Immature natural killer cell (primary cell): ENCODE measurements around the gene TMEM202. TPM values are rescaled to one million over a fixed set of nuclear protein-coding genes. Genes with fewer than 3 reads are reported as not detected.

ENCODE experiments used
- DNase-seq, 3 donors: peaks; one replicate each; pipeline ENCODE4 v3.0.0; 2022; ENCODE audit warnings: mixed read lengths in 1 of 3
- H3K27ac Mint-ChIP-seq, 6 donors: one replicate each; pipeline ENCODE4 v1.8.0; 2020; ENCODE audit warnings: mixed read lengths in 6 of 6, mild to moderate bottlenecking in 5 of 6, inconsistent platforms in 4 of 6, moderate library complexity in 3 of 6
- H3K27me3 Mint-ChIP-seq, 3 donors: one replicate each; pipeline ENCODE4 v1.8.0; 2020 to 2021; ENCODE audit warnings: low read depth in 3 of 3, mild to moderate bottlenecking in 3 of 3, mixed read lengths in 3 of 3, moderate library complexity in 3 of 3, inconsistent platforms in 1 of 3
- H3K36me3 Mint-ChIP-seq, 3 donors: one replicate each; pipeline ENCODE4 v1.8.0; 2020; ENCODE audit warnings: mixed read lengths in 3 of 3, inconsistent platforms in 2 of 3, mild to moderate bottlenecking in 2 of 3
- H3K4me1 Mint-ChIP-seq, 2 donors: one replicate each; pipeline ENCODE4 v1.8.0; 2020; ENCODE audit warnings: inconsistent platforms in 2 of 2, mild to moderate bottlenecking in 2 of 2, mixed read lengths in 2 of 2, moderate library complexity in 1 of 2
- H3K4me3 Mint-ChIP-seq, 5 donors: one replicate each; pipeline ENCODE4 v1.8.0; 2020; ENCODE audit warnings: mild to moderate bottlenecking in 5 of 5, mixed read lengths in 5 of 5, inconsistent platforms in 3 of 5, moderate library complexity in 3 of 5
- H3K9me3 Mint-ChIP-seq, 6 donors: one replicate each; pipeline ENCODE4 v1.8.0; 2020; ENCODE audit warnings: mild to moderate bottlenecking in 6 of 6, mixed read lengths in 6 of 6, inconsistent platforms in 4 of 6, moderate library complexity in 3 of 6
- polyA plus RNA-seq, 3 donors: library from polyadenylated mRNA; unstranded; fragments of 300-500 nt; fragmentation: Illumina TruSeq; gene quantifications; one replicate each; pipeline ENCODE4 v1.2.3, GENCODE V29; 2021

Gene TMEM202
- not detected for polyA plus RNA-seq

GRCh38 chr15:72397796-72398588 lies at the start of gene TMEM202:
Gene TMEM202, plus strand, starts transcription at chr15:72398305. Its CDS starts 22 bp downstream, at chr15:72398327.
- Mint-ChIP-seq H3K27ac (no peak within 1 kb of the TSS), H3K27me3 (peaks cover 2 to 9% (median 8%) of the 10 kb centered on the region in 3 donors)

GRCh38 chr15:72353266-72353665 lies 44.8 kb upstream of the TMEM202 start:
- Mint-ChIP-seq H3K27ac (no peak overlapping the region), H3K4me1 (peaks cover 0 to 18% of the 10 kb centered on the region in 2 donors), H3K9me3 (no peaks in the 10 kb centered on the region), H3K4me3 (no peak overlapping the region), H3K27me3 (no peaks in the 10 kb centered on the region), H3K36me3 (peaks cover 10 to 40% (median 33%) of the 10 kb centered on the region in 3 donors)
- no peak for DNase-seq

More at GRCh38 chr15:72397796-72398588, at the start of gene TMEM202:
- DNase-seq, result no peak
- H3K9me3 Mint-ChIP-seq, result no peaks in the 10 kb centered on the region
- H3K36me3 Mint-ChIP-seq, result no peaks in the 10 kb centered on the region
- no peak within 1 kb of the TSS for H3K4me3 Mint-ChIP-seq
- H3K4me1 Mint-ChIP-seq, result no peaks in the 10 kb centered on the region

GRCh38 chr15:72354496-72354895 lies 43.6 kb upstream of the TMEM202 start:
- H3K27me3 Mint-ChIP-seq, result no peaks in the 10 kb centered on the region
- H3K27ac Mint-ChIP-seq, result no peak overlapping the region
- H3K36me3 Mint-ChIP-seq, result peaks cover 6 to 27% (median 21%) of the 10 kb centered on the region in 3 donors
- no peaks in the 10 kb centered on the region for H3K9me3 Mint-ChIP-seq
- no peak overlapping the region for H3K4me3 Mint-ChIP-seq
- peaks cover 0 to 30% of the 10 kb centered on the region in 2 donors for H3K4me1 Mint-ChIP-seq
- DNase-seq, result no peak

GRCh38 chr15:72358121-72358520 lies 40.0 kb upstream of the TMEM202 start:
- H3K27ac Mint-ChIP-seq, result peak overlapping the region in 3 of 6 donors; percentile 64 to 87 (median 81)
- no peak for DNase-seq
- peak overlapping the region; percentile 47 to 84 (median 76) for H3K4me3 Mint-ChIP-seq
- H3K4me1 Mint-ChIP-seq, result peaks cover 0 to 30% of the 10 kb centered on the region in 2 donors
- peaks cover 3 to 11% (median 8%) of the 10 kb centered on the region in 3 donors for H3K36me3 Mint-ChIP-seq
- H3K9me3 Mint-ChIP-seq, result no peaks in the 10 kb centered on the region
- no peaks in the 10 kb centered on the region for H3K27me3 Mint-ChIP-seq

- H3K4me1 Mint-ChIP-seq, result peaks cover 0 to 30% of the 10 kb centered on the region in 2 donors
- peak overlapping the region; percentile 47 to 84 (median 76) for H3K4me3 Mint-ChIP-seq
- no peaks in the 10 kb centered on the region for H3K9me3 Mint-ChIP-seq
- H3K27me3 Mint-ChIP-seq, result no peaks in the 10 kb centered on the region
- peaks cover 0 to 5% (median 2%) of the 10 kb centered on the region in 3 donors for H3K36me3 Mint-ChIP-seq
- H3K27ac Mint-ChIP-seq, result peak overlapping the region in 5 of 6 donors; percentile 81 to 90 (median 83)
- peak; percentile 42 to 52 (median 51) for DNase-seq
These were observed 39.4 kb upstream of the TMEM202 start for GRCh38 chr15:72358650-72359171.

- Mint-ChIP-seq H3K27ac (no peak overlapping the region), H3K27me3 (no peaks in the 10 kb centered on the region), H3K4me1 (peaks cover 11 to 39% of the 10 kb centered on the region in 2 donors), H3K36me3 (no peaks in the 10 kb centered on the region), H3K4me3 (no peak overlapping the region), H3K9me3 (no peaks in the 10 kb centered on the region)
- DNase-seq, result no peak
These were observed 36.9 kb upstream of the TMEM202 start for GRCh38 chr15:72361176-72361575.

- Mint-ChIP-seq H3K27me3 (no peaks in the 10 kb centered on the region), H3K27ac (peak overlapping the region; percentile 8 to 62 (median 32)), H3K4me1 (peaks cover 39 to 56% of the 10 kb centered on the region in 2 donors), H3K9me3 (no peaks in the 10 kb centered on the region), H3K36me3 (peaks cover 0 to 5% (median 3%) of the 10 kb centered on the region in 3 donors), H3K4me3 (peak overlapping the region in 3 of 5 donors; percentile 0 to 11 (median 6))
- DNase-seq, result peak; percentile 43 to 56 (median 46)
These were observed 32.3 kb upstream of the TMEM202 start for GRCh38 chr15:72365844-72366243.

- no peak for DNase-seq
- Mint-ChIP-seq H3K4me3 (no peak overlapping the region), H3K4me1 (peaks cover 52 to 75% of the 10 kb centered on the region in 2 donors), H3K27me3 (no peaks in the 10 kb centered on the region), H3K27ac (no peak overlapping the region), H3K9me3 (no peaks in the 10 kb centered on the region), H3K36me3 (peaks cover 0 to 6% (median 5%) of the 10 kb centered on the region in 3 donors)
These were observed 29.8 kb upstream of the TMEM202 start for GRCh38 chr15:72368325-72368724.

- H3K27ac Mint-ChIP-seq, result peak overlapping the region in 1 of 6 donors; percentile 46
- H3K27me3 Mint-ChIP-seq, result no peaks in the 10 kb centered on the region
- no peaks in the 10 kb centered on the region for H3K9me3 Mint-ChIP-seq
- no peak for DNase-seq
- H3K36me3 Mint-ChIP-seq, result peaks cover 0 to 6% (median 5%) of the 10 kb centered on the region in 3 donors
- no peak overlapping the region for H3K4me3 Mint-ChIP-seq
- peaks cover 57 to 81% of the 10 kb centered on the region in 2 donors for H3K4me1 Mint-ChIP-seq
These were observed 29.2 kb upstream of the TMEM202 start for GRCh38 chr15:72368899-72369298.

GRCh38 chr15:72369964-72370363 lies 28.1 kb upstream of the TMEM202 start:
- Mint-ChIP-seq H3K27ac (no peak overlapping the region), H3K4me3 (no peak overlapping the region), H3K27me3 (peaks cover 5 to 6% (median 5%) of the 10 kb centered on the region in 3 donors), H3K4me1 (peaks cover 68 to 91% of the 10 kb centered on the region in 2 donors), H3K36me3 (peaks cover 0 to 6% (median 5%) of the 10 kb centered on the region in 3 donors), H3K9me3 (no peaks in the 10 kb centered on the region)
- no peak for DNase-seq

- H3K36me3 Mint-ChIP-seq, result peaks cover 0 to 6% (median 1%) of the 10 kb centered on the region in 3 donors
- DNase-seq, result no peak
- no peaks in the 10 kb centered on the region for H3K9me3 Mint-ChIP-seq
- peak overlapping the region in 1 of 6 donors; percentile 23 for H3K27ac Mint-ChIP-seq
- no peak overlapping the region for H3K4me3 Mint-ChIP-seq
- H3K4me1 Mint-ChIP-seq, result peaks cover 66 to 91% of the 10 kb centered on the region in 2 donors
- peaks cover 18 to 24% (median 20%) of the 10 kb centered on the region in 3 donors for H3K27me3 Mint-ChIP-seq
These were observed 25.7 kb upstream of the TMEM202 start for GRCh38 chr15:72372361-72372760.

GRCh38 chr15:72375501-72375845 lies 22.6 kb upstream of the TMEM202 start:
- DNase-seq, result no peak
- Mint-ChIP-seq H3K27me3 (peaks cover 18 to 24% (median 20%) of the 10 kb centered on the region in 3 donors), H3K36me3 (peaks cover 0 to 6% (median 0%) of the 10 kb centered on the region in 3 donors), H3K4me3 (peak overlapping the region; percentile 92 to 95 (median 94)), H3K27ac (peak overlapping the region; percentile 97 to 99 (median 98)), H3K4me1 (peaks cover 51 to 66% of the 10 kb centered on the region in 2 donors), H3K9me3 (no peaks in the 10 kb centered on the region)

GRCh38 chr15:72375846-72376581 lies 22.1 kb upstream of the TMEM202 start, which contains the start of gene HEXA:
Gene HEXA, minus strand, starts transcription at chr15:72376014. Its CDS starts 42 bp downstream, at chr15:72375972.
- no peaks in the 10 kb centered on the region for H3K9me3 Mint-ChIP-seq
- peak within 1 kb of the TSS; percentile 92 to 95 (median 94) for H3K4me3 Mint-ChIP-seq
- peaks cover 0 to 2% (median 0%) of the 10 kb centered on the region in 3 donors for H3K36me3 Mint-ChIP-seq
- peak; percentile 98 to 99 (median 99) for DNase-seq
- H3K27me3 Mint-ChIP-seq, result peaks cover 19 to 24% (median 20%) of the 10 kb centered on the region in 3 donors
- peaks cover 49 to 62% of the 10 kb centered on the region in 2 donors for H3K4me1 Mint-ChIP-seq
- H3K27ac Mint-ChIP-seq, result peak within 1 kb of the TSS; percentile 97 to 99 (median 98)
